ENCODE measurements around the gene EXOSC2.

EXOSC2 gene

DNA sequence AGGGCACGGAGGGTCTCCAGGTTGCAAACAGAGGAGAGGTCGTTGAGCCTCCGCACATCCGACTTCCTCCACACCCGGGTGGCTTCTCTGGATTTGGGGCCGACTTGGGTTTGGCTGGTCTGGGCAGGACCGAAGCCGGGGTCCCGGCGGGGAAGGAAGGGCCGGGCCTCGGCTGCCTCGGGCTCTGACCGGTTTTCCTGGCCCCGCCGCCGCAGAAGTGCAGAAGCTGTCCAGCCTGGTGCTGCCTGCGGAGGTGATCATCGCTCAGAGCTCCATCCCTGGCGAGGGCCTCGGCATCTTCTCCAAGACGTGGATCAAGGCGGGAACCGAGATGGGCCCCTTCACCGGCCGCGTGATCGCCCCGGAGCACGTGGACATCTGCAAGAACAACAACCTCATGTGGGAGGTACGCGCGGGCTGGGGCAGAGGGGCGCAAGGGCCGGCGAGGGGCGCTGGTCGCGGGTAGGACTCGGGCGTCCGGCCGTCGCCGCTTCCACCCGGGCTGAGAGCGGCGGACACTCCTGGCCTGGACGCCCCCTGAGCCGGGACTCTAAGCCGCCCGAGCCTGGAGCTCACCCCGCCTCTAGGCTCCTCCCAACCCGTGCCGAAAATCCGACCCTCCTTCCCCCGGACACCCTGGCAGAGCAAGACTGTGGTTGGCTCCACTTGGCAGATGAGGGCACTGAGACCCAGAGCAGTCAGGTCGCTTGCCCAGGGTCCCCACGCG lies 27.0 kb upstream of the EXOSC2 start:
- TF ChIP-seq Cebpa-rat (IDR thresholded peaks at IDR 0.05) = no peak
- H3K4me3 ChIP-seq = no peak overlapping the region
- H4K20me1 ChIP-seq = peaks cover 47% of the 10 kb centered on the region
- H3K27ac ChIP-seq = no peak overlapping the region
- H3K27me3 ChIP-seq = peaks cover 74% of the 10 kb centered on the region
- no peak overlapping the region for H3K4me2 ChIP-seq
- H3K4me1 ChIP-seq = no peaks in the 10 kb centered on the region
- H3K9me3 ChIP-seq = no peaks in the 10 kb centered on the region
- no peaks in the 10 kb centered on the region for H3K36me3 ChIP-seq
- no peak overlapping the region for H3K9ac ChIP-seq

DNA sequence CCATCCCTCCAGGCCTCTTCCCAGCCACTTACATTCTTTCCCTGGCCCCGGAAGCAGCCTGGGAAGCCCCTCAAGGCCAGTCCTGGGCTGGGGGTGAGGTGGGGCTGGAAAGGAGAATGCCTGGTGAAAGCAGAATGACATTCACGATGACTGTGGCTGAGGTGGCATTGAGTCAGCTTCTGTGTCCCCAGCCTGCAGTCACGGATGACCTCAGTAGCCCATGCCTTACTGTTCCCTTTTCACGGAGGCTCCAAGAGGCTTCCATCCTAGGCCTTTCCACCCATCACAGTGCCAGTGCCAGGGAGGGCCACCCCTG lies 26.5 kb upstream of the EXOSC2 start:
- H3K36me3 ChIP-seq = no peaks in the 10 kb centered on the region
- no peaks in the 10 kb centered on the region for H3K9me3 ChIP-seq
- H3K27ac ChIP-seq = no peak overlapping the region
- H4K20me1 ChIP-seq = peaks cover 42% of the 10 kb centered on the region
- H3K4me3 ChIP-seq = no peak overlapping the region
- no peak overlapping the region for H3K9ac ChIP-seq
- TF ChIP-seq Cebpa-rat (IDR thresholded peaks at IDR 0.05) = no peak
- H3K4me2 ChIP-seq = no peak overlapping the region
- no peaks in the 10 kb centered on the region for H3K4me1 ChIP-seq
- peaks cover 68% of the 10 kb centered on the region for H3K27me3 ChIP-seq

DNA sequence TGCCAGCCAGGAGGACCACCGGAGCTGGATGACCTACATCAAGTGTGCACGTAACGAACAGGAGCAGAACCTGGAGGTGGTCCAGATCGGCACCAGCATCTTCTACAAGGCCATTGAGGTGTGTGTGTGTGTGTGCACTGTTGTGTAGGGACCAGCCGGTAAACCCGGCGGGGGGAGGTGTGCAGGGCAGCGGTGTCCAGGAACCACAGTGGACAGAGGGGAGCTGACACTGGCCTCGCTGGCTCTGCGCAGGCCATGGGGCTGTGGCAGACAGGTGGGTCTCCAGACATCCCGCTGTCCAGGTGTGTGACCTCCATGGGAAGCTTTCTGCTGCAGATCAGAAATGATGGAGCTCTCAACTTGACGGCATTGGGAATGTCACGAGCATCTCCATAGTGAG lies 25.4 kb upstream of the EXOSC2 start:
- peaks cover 57% of the 10 kb centered on the region for H3K27me3 ChIP-seq
- no peak overlapping the region for H3K27ac ChIP-seq
- peaks cover 6% of the 10 kb centered on the region; the same call in 1 of the 2 replicates for H3K4me1 ChIP-seq
- no peaks in the 10 kb centered on the region for H3K36me3 ChIP-seq
- H4K20me1 ChIP-seq = peaks cover 30% of the 10 kb centered on the region
- no peaks in the 10 kb centered on the region for H3K9me3 ChIP-seq
- no peak for TF ChIP-seq Cebpa-rat (IDR thresholded peaks at IDR 0.05)
- H3K4me3 ChIP-seq = no peak overlapping the region
- H3K9ac ChIP-seq = no peak overlapping the region
- H3K4me2 ChIP-seq = no peak overlapping the region

DNA sequence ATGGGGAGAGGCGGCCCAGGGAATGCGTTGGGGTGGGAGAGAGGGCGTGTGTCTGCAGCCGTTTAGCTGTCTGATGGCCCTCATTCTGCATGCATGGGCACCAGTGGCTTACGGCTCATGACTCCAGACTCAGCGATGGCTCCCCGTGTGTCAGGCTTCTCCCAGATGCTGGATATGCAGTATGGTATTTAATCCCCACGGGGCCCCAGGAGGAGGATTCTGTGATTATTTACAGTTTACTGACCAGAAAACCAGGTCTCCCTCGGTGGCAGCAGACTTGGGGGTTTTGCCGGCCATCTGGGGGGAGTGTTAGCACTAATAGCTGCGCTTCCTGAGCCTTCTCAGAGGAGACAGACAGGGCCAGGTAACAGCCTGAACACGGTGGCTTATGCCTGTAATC lies 24.9 kb upstream of the EXOSC2 start:
- Histone ChIP-seq H3K9ac (no peak overlapping the region), H3K4me2 (no peak overlapping the region), H3K36me3 (no peaks in the 10 kb centered on the region), H3K27me3 (peaks cover 53% of the 10 kb centered on the region), H3K4me3 (no peak overlapping the region), H3K9me3 (no peaks in the 10 kb centered on the region), H3K4me1 (peaks cover 6% of the 10 kb centered on the region; the same call in 1 of the 2 replicates), H3K27ac (no peak overlapping the region), H4K20me1 (peaks cover 26% of the 10 kb centered on the region)
- TF ChIP-seq Cebpa-rat (IDR thresholded peaks at IDR 0.05) = no peak

DNA sequence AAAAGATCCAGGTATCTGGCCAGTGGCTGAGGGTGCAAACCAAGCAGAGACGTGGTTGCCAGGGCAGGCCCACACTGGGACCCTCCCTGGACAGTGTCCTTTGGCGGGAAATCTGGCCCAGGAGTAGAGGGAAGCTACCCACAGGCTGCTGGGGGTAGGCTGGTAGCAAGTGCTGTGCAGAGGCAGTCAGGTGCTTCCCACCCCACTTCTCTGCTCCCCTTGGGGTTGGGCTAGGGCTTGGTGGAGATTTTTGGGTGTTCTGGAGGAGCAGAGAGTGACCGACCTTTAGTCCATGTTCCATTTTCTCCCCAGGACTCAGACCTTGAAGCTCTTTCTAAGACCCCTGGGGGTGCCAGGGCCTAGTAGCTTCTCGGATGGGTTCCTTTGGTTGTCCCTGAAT lies 23.6 kb upstream of the EXOSC2 start:
- Histone ChIP-seq H3K36me3 (no peaks in the 10 kb centered on the region), H3K27ac (no peak overlapping the region), H3K9me3 (no peaks in the 10 kb centered on the region), H3K4me3 (no peak overlapping the region), H4K20me1 (peaks cover 18% of the 10 kb centered on the region), H3K4me2 (no peak overlapping the region), H3K4me1 (peaks cover 6% of the 10 kb centered on the region; the same call in 1 of the 2 replicates), H3K9ac (no peak overlapping the region), H3K27me3 (peaks cover 39% of the 10 kb centered on the region)
- TF ChIP-seq Cebpa-rat (IDR thresholded peaks at IDR 0.05) = no peak

DNA sequence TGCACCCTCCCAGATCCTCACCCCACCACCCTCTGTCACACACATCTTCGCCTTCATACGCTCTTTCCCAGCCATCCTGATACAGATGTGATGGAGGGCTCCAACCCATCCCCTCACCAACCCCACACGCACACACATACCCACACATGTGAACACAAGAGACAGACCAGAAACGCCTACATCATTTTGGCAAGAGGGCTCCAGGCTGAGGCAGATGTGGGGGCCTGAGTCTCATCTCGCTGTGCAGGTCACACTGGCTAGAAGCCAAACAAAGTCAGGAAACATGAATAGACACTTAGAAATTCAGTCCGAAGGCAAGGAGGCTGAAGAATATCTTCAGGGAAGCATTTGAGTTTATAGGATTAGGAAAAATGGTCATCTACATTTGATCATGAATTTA lies 22.9 kb upstream of the EXOSC2 start:
- H3K36me3 ChIP-seq = no peaks in the 10 kb centered on the region
- H3K4me3 ChIP-seq = no peak overlapping the region
- peaks cover 15% of the 10 kb centered on the region for H4K20me1 ChIP-seq
- no peak overlapping the region for H3K9ac ChIP-seq
- no peaks in the 10 kb centered on the region for H3K9me3 ChIP-seq
- no peak overlapping the region for H3K4me2 ChIP-seq
- peaks cover 6% of the 10 kb centered on the region; the same call in 1 of the 2 replicates for H3K4me1 ChIP-seq
- no peak for TF ChIP-seq Cebpa-rat (IDR thresholded peaks at IDR 0.05)
- H3K27ac ChIP-seq = no peak overlapping the region
- peaks cover 33% of the 10 kb centered on the region for H3K27me3 ChIP-seq

DNA sequence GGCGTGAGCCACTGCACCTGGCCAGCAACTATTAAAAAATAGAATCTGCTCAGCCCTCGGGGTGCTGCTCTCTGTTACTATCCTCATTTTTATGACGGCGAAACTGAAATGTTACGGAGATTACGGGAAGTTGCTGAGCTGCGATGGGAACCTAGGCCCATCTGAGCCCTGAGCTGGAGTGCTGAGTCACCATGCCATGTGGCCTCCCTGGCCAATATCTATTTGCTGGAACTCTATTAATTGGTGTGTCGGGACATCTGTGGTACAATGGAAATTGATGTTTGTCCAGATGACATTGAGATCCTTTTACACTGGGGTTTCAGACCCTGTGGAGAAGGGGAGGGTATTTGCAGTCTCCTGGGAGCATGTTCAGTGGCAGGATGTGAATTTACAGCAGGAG lies 21.1 kb upstream of the EXOSC2 start:
- Histone ChIP-seq H3K4me2 (no peak overlapping the region), H3K36me3 (no peaks in the 10 kb centered on the region), H3K9ac (no peak overlapping the region), H3K4me3 (no peak overlapping the region), H3K27me3 (peaks cover 14% of the 10 kb centered on the region), H3K9me3 (no peaks in the 10 kb centered on the region), H4K20me1 (no peaks in the 10 kb centered on the region; the same call in 1 of the 2 replicates), H3K27ac (no peak overlapping the region), H3K4me1 (peaks cover 6% of the 10 kb centered on the region; the same call in 1 of the 2 replicates)
- no peak for TF ChIP-seq Cebpa-rat (IDR thresholded peaks at IDR 0.05)

DNA sequence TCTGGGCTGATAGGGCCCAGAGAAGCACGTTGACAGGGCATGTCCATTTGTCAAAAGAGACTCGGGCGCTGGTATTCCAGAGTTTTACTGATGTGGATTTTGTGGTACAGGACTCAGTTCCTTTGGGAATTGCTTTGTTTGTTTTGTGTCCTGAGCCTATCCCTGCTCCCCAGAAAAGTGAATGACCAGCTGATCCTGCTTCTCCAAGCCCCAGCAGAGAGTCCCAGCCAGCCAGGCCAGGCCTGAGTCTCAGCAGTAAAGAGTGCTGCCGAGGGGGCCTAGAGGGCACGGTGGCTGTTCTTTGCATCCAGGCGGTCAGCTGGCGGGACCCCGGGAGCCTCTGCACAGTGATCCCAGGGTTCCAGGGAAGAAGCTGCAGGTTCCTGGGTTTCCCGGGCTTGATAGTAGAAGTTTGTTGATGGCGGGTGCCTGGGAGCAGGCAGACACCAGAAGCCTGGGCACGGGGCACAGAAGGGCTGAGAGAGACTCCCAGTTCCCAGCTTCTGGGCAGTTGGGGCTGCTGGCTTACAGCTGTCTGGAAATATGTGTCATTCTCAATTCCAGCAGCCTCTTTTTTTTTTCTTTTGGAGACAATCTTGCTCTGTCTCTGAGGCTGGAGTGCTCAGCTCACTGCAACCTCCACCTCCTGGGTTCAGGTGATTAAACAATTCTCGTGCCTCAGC lies 20.5 kb upstream of the EXOSC2 start:
- Histone ChIP-seq H3K27ac (no peak overlapping the region), H3K4me2 (no peak overlapping the region), H4K20me1 (no peaks in the 10 kb centered on the region; the same call in 1 of the 2 replicates), H3K4me3 (no peak overlapping the region), H3K27me3 (peaks cover 8% of the 10 kb centered on the region), H3K4me1 (peaks cover 6% of the 10 kb centered on the region; the same call in 1 of the 2 replicates), H3K9ac (no peak overlapping the region), H3K36me3 (no peaks in the 10 kb centered on the region), H3K9me3 (no peaks in the 10 kb centered on the region)
- TF ChIP-seq Cebpa-rat (IDR thresholded peaks at IDR 0.05) = no peak

DNA sequence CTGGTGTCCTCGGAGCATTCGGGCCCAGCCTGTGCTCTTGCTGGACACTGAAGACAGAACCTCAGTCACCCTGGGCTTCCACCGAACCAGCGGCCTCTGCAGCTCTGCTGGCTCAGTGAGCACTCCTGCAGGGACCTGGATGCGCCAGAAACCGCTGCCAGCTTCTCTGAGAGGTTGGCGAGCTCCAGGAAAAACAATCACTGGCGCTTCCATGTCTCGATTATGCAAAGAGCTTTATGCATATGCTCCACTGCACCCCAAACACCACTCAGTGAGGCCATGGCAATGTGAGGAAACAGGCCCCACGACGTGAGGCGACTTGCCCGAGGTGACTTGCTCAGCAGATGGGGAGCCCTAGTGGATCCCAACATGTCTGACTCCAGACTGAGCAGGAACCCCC lies 18.2 kb upstream of the EXOSC2 start:
- TF ChIP-seq Cebpa-rat (IDR thresholded peaks at IDR 0.05) = no peak
- Histone ChIP-seq H3K27ac (no peak overlapping the region), H3K4me3 (no peak overlapping the region), H4K20me1 (no peaks in the 10 kb centered on the region), H3K27me3 (peaks cover 4% of the 10 kb centered on the region; the same call in 1 of the 2 replicates), H3K36me3 (no peaks in the 10 kb centered on the region), H3K4me2 (no peak overlapping the region), H3K9ac (no peak overlapping the region), H3K9me3 (no peaks in the 10 kb centered on the region), H3K4me1 (peaks cover 6% of the 10 kb centered on the region; the same call in 1 of the 2 replicates)

DNA sequence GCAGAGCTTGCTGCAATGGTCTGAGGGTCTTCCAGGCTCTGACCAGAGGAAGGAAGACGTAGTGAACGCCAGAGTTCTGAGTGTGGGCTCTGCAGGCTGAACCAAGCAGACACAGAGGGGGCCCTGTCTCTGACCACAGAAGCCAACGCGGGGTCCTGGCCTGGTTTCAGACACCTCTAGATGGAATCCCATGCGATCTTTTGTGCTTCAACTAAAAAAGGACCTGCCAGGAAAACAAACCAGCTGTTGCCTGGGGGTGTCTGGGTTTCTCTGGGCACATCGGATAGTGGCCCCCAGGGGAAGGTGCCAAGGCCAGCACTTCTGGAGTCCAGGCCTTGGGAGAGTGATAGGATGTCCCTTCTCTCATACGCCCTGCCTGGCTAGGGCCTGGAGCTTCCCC lies 16.3 kb upstream of the EXOSC2 start:
- Histone ChIP-seq H3K4me1 (peaks cover 14% of the 10 kb centered on the region), H3K27me3 (peaks cover 13% of the 10 kb centered on the region; the same call in 1 of the 2 replicates), H3K36me3 (no peaks in the 10 kb centered on the region), H4K20me1 (no peaks in the 10 kb centered on the region), H3K9ac (no peak overlapping the region), H3K4me3 (no peak overlapping the region), H3K9me3 (no peaks in the 10 kb centered on the region), H3K27ac (no peak overlapping the region), H3K4me2 (no peak overlapping the region)
- TF ChIP-seq Cebpa-rat (IDR thresholded peaks at IDR 0.05) = no peak

Measured in BLaER1 (cell line).